ENCODE data around the gene PLXNA2.
A peak's percentile ranks its signal among the peaks of the same experiment; 100 is the strongest.

Gene PLXNA2

DNA sequence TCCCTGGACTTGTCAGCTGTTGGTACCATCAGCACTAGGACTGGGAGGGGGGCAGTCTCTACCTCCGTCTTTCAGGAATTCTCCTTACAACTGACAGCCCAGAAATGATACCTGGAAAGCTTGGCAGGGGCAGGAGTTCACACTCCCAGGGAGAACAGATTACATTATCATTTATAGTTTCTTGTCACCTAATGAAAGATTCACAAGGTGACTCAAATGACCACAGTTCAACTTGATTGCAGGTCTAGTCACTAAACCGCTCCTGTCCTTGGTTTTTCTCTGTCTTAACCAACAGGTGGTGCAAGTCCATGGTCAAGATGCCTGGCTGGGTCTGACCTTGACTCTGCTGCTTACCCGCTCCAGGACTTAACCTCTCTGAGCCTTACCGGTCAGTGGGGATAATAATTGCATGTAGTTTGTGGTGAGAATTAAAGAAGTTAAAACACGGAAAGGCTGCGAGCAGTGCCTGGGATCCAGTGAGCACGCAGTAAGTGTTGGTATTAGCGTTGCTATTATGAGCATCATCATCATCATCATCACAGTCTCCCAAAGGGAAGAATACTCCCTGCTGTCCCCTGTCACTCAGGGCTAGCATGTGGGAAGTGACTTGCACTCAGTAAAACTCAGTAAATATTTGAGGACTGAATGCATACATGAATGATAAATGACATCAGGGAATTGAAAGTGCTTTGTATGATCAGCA, 207.9 kb downstream of the PLXNA2 start:
- FAIRE-seq, result no peak

DNA sequence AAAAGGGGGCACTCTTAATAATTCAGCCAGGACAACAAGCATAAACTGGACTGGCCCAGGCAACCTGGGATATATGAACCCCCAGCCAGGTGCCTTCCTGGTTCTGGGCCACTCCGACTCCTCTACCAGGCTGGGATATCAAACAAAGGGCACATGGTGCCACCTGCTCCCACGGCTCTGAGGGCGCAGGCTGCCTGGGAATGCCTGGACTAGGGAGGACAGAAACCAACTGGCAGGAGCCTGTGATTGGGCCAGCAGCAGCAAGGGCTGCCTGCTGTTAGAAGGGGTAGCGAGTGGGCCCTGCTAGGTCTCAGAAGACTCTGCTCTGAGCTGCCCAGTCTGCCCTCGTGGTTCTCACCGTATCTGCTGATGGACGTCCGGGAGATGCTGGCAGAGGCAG, 210.0 kb downstream of the PLXNA2 start:
- FAIRE-seq, result no peak

DNA sequence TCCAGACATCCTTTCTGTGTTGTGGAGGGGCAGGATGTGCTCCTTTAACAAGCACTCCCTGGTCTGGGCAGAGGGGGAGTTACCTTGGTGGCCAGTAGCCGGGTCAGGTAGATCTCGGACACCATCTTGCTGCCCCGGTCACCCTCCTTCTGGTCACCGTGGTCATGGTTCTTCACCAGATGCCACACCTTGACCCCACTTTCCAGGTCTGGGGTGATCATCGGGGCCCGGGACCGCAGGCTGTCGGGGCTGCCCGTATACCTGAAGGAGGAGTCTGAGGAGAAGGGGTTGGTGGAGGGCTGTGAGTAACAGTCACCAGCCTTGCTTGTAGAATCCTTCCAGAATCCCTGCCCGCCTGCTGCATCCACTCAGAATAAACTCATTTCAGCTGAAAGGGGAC, 210.9 kb downstream of the PLXNA2 start:
- no peak for FAIRE-seq

DNA sequence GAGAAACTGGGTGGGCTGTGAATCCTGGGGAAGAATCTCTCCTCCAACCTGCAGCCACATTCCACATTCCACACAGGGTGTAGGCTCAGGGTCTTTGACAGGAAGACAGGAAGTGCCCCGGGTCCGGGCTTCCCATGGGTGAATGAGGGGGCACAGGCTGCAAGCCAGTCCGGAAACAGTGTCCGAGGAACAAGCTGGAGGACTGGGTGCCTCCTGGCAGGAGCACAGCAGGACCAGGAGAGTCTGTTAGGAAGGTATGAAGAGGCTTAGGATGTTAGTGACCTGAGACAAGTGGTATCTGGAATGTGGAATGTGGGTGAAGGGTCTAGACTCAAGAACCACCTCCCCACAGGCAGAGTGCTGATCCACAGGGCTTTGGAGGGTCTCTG, 212.3 kb downstream of the PLXNA2 start:
- no peak for FAIRE-seq

DNA sequence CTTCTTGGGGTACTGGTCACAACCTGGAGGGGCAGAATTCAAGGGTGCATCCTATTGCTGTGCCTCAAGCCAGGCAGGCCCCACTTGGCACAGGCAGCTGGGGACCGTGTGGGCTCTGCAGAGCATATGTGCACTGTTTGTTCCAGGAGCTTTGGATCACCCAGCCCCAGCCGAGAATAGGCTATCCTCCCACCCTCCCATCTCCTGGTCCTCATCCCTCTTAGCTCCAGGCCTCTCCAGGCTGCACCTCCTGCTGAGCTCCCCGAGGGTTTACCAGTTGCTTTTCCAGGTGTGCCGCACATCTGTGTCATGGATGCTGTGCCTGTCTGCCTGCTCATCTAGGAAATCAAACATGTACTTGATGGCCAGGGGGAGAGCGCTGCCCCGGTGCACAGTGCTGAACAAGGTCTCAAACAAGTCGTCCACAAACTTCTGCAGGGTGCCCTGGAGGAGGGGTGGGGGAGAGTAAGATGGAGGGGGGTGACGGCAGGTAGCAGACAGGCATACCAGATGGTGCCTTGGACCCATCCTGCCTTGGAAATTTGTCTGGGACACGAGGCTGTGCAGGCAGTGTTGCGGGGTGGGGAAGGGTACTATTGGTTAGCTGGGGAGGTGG, 212.8 kb downstream of the PLXNA2 start:
- FAIRE-seq, result no peak

DNA sequence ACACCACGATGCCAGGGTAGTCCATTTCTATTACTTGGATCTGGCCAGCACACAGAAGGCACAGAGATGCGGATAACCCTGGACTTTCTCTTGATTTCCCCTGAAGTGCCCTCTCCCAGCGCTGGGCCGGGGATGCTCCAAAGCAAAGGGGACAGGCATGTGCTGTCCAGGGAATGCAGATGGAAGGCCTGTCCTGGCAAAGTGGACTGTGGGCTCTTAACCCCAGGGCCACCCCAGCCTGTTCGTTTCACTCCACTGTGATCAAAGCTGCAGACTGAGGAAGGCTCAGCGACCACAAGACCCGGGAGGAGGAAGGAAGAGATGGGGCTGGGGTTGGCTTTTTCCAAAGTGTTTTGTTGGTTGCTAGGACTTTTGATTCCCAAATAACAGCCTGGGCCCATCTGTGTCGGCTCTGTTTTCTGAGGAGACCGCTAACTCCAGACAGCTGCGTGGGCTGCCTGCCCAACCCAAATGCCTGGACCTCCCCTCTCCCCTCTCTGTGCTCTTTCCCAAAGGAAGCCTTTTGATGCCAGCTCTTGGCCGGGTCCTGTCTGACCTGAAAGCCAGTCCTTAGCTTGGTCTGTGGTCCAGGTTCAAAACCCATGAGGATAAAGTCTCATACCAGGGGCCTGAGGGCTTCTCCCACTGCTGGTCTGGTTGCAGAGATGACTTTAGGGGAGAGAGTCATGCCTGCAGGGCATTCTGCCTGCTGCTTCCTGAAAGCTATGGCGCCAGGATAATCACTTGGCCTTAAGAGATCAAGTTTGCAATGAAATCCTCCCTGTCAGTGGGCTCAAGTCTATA, 213.7 kb downstream of the PLXNA2 start:
- no peak for FAIRE-seq

DNA sequence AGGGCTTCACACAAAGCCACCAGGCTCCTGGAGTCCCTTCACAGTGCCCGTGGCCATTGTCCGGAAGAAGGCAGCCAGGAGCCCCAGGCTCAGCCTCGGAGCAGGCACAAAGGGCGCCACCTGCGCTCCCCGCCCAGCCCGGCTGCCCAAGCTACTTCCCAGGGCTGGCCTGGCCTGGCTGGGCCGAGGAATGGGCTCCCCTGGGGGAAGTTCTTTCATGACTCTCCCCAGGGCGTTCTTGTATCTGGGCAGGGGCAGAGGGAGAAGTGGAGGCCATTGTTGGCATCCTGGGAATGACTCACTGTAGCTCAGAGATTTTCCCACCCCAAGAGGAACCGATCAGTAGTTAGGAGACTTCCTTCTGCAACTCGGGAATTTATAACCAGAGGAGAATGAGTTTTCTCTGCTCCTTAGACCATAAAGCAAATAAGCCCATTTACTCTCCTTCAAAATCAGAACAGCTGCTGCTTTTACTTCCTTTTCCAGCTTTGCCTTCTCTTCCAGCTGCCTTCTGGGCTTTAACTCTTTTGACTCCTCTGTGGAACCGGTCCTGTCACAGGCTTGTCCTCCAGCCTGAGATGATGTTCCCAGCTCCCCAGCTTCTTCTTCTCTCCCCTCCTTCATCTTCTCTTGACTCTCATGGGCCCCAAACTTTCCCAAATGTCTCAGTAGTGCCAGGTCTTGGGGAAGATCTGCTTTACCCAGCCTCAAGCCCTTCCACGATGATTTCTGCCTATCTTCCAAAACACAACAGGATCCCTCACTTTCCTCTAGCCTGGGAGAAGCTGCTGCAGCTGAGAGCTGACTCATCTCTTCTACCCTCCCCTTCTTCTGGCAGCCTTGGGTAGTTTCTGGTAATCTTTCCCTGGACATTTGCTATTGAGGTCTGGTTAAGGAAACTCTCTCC, 214.6 kb downstream of the PLXNA2 start:
- no peak for FAIRE-seq

DNA sequence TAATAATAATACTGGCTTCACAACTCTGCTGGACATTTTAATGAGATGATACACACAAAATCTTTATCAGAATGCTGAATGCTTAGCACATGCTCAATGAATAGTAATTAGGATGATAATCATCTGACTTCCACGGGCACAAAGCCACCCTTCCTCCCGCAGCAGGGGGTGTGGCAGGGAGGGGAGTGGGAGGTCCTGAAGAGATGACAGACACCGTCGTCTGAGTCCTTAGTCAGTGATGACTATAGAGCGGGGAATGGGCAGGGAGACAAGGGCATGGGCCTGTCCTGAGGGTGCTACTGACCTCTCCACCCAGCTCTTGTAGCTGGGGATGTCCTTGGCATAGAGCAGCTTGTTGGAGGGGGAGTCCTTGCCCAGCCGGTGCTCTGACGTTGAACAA, 215.7 kb downstream of the PLXNA2 start:
- no peak for FAIRE-seq

DNA sequence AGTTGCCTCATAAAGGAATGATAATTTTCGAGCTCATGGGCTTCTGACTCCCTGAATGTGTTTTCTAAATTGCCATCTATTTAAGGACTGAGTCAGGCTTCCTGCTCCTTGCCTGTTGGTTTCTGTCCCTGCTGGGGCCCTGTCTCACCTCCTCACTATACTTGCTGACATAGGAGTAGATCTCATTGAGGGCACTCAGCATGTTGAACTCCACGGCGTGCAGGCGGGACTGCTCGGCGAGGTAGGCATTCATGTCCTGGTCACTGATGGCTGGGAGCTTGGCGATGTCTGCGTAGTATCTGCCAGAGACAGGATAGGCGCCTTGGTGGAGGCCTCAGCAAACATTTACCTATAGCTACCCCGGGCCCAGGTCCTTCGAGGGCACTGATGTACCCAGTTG, 216.3 kb downstream of the PLXNA2 start:
- FAIRE-seq, result no peak

DNA sequence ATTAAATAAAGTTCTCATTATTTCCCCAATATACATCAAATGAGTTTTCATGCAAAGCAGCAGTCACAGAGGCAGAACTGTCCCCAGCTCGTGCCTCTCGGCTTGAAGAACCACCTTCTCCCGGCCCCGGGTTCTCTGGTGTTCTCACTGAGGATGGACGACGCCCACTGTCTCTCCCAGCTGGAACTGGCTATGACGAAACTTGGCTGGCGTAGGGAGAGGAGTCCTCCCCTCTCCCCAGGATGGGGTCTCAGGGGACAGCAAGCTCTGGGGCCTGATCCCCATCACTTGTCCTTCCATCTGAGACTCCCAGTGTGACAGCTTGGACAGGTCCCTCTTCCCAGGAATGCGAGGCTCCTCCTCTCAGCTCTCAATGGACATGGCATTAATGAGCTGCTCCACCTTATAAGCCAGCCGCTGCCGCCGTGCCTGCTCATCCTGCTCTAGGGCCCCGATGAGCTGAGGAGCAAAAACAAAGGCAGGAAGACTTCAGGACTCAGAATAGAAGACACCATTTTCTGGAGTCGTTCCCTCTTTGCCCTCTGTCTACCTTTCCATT, 217.2 kb downstream of the PLXNA2 start:
- no peak for FAIRE-seq

DNA sequence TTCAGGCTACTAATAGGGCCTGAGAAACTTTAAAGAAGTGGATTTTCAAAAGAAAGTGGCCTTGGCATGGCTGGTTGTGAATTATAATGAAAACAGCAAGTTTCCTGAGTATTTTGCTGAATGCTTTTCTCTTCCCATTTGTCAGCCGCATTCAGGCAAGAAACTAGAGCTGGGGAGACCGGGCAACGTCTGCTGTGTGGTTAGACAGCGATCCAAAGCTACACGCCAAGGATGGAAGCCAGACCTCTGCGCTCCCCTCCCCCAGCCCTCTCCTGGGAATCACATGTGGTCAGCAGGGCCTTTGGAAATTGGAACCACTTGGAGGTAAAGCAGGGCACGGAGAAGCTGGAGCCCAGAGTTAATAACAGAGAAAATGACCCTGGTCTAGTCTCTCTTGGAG, 219.2 kb downstream of the PLXNA2 start:
- FAIRE-seq, result no peak

DNA sequence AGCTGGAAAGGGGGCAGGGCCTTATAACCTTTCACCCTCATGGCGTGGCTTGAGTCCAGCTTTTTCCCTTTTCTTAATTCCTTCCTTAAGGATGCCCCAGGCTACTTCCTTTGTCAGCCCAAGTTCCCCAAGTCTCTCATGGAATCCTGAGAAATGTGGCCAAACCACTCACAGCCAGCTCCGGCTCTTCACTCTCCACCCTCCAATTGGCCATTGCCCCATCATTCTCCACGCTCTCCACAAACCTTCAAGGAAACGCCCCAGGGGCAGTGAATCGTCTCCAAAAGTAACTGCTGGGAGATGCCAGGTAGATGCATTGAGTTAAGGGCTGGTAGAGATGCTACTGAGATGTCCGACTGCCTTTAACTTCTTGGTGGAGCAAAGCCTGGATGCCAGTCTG, 219.8 kb downstream of the PLXNA2 start:
- no peak for FAIRE-seq

DNA sequence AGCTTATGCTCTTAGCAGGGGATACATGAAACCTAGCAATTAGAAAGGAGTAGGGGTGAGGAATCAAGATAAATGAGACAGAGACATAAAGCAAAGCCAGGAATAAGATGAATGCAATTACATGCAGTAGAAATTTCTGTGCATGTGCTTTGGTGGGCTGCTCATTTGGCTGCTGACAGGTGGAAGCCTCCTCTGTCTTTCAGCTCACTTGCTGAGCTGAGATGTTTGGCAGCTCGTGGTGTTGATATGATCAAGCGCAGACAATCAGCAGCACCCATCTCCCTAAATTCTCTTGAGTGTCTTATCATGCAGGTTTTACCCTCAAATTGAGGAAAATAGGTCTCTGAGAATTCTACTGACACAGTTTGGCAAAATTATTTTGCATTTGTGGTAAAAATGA, 224.9 kb downstream of the PLXNA2 start:
- no peak for FAIRE-seq

DNA sequence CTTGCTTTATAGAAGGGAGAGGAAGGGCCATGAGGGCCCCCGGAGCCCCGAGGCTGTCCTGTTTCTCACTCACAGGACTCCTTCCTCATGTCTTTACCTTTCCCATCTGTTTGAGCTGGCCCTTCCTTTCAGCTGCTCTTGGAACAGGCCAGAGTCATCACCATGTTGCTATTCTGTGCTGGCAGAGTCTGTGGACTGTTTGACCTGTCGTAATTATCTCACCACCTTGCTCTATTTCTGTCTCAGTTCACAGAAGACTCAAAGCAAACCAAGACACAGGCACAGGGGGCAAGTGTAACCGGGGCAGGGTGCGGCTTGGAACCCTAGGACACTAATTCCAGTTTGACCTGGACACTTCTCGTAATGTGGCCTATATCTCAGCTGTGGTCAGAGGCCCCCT, 228.9 kb downstream of the PLXNA2 start:
- FAIRE-seq, result no peak

DNA sequence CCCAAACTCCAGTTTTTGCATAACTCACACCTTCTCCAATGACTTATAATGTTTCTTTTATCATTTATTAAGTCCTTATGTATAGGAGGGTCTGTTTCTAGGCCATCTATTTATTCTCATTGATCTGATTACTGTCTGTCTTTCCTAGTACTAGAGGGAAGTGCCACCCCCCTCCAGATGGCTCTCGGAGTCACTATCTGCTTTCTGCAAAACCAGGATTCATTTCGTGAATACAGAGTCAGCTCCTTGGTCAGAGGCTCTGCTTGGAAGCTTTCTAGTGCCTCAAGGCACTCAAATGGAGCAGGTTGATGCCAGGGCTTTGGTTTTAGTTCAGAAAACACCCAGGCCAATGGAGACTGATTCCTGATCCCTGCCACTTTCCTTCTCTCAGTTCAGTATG, 231.0 kb downstream of the PLXNA2 start:
- no peak for FAIRE-seq

DNA sequence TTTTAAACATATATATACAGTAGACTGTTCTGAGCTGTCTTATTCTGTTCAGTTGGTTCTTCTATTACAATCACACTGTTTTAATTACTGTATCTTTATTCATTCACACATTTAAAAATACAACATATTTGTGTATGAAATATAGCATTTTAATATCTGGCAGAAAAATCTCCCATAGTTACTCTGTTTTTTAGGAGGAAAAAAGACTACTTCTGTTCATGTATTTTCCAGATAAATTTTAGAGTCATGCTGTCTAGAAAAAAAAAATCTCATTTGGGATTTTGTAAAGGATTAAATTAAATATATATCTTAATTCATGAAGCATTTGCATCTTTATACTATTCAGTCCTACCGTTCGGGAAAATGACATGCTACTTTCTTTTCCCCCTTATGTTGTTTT, 231.5 kb downstream of the PLXNA2 start:
- peak; percentile 38 for FAIRE-seq

DNA sequence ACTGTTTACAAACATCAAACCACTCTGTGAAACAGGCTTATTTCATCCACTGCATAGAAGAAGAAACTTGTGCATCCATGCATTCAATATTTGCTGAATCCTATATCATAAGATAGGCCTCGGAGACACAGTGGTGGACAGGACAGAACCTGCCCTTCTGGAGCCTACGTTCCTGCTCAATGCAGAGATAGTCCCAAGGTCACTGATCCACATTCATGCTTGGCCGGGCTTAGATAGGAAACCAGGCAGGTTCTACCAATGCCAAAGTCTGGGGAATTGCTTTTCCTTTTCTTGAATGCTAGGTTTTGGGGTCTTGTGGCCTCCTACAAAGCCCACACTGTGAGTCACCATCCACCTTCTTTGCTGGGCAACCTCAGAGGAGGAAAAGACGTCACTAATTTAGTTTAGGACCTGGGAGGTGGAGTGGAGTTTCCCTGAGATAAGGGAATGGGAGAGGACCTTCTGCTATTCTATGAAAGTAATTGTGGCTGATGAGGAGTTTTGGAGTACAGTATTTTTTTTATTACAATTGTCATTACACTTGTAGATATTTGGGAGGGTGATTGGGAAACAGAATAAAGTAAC, 233.6 kb downstream of the PLXNA2 start:
- FAIRE-seq, result no peak

DNA sequence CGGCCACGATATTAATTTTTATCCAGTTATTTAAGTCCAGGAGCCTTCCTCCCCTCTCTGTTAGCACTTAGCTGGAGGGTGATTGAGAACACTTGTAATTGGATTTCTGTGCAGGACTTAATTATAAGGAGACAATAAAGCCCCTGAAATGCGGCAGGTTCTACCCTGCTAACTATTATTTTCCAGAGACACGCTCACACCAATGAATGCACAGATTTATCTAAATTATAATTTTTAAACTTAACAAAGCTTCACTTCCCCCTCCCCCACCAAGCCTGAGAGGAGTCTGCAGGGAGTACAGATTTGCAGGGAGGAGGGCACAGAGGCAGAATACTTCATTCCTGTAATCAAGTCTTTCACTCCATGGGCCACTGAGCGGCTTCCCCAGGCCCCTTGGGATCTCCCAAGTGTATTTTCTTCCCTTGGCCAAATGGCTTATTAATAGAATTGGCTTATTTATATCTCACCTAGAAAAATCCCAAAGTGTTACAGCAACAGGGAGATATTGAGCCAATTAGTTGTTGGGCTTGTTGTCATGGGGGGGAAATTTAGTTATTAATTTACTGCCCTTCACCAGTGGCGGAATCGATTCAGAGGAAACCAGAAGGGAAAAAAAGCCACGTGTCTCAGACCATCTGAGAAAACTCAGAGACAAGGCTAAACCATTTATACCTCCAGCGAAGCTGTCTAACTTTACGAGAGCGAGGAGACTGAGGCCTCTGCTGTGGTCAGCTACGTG, 234.3 kb downstream of the PLXNA2 start:
- no peak for FAIRE-seq

DNA sequence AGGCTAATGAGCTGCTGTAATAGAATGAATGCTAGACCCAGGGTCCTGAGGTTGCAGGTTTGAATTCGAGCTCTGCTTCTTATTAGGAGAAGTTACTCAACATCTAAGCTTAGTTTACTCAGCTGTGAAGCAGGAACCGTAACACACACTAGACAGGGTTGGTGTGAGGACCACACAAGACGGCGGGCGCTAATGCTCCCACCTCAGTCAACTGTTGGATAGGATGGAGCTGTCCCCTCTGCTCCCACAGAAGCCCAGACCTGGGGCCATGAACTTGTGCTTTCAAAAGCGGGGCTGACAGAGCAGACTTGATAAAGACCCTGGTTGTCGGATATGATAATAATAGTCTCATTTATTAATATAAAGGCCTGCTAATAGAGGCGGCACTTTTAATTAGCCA, 234.9 kb downstream of the PLXNA2 start:
- FAIRE-seq, result no peak

DNA sequence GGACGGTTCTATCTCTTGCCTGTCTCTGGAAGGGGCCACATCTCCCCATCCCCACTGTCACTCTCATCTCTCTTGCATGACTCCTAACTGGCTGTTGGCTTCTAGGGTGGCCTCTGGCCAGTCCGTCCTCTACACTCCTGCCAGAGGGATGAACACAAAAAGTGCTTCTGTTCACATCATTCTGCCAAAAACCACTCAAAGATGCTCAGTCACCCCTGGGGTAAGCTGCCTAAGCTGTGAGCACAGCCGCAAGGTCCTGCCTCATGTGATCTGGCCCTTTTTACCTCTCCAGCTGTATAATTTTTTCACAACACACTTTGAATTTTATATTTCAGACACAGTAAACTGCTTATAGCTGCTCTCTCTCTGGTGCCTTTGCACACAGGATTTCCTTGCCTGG, 235.7 kb downstream of the PLXNA2 start:
- FAIRE-seq, result no peak

DNA sequence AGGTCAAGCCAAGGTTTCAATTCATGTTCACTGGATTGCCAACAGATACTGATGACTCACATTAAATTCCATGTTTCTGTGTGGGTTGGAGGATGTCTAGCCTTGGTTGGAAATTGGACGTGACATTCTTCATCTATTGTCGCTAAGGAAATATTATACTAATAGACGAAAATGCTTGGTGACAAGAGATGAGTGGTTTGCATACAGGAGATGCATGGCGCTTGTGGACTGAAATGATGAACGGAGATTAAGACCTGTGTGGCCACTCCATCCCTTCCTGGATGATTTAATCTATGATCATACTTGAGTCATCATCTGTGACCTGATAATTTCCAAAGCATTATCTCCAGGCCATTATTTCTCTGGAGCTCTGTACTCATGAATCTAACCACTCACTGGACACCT, 236.2 kb downstream of the PLXNA2 start:
- FAIRE-seq, result no peak

Measured in TTC549 (cell line).